Measurements from ENCODE around the gene TNNC1.

The TNNC1 gene

GRCh38 chr3:52492059-52492458 is 38.2 kb upstream of the TNNC1 start:
- 95% methylated on average over 21 of the region's 21 CpGs for WGBS
- H3K9ac ChIP-seq (ENCODE audit: low read depth, low read length) = no peak overlapping the region
- no peaks in the 10 kb centered on the region for H3K9me3 ChIP-seq (ENCODE audit: insufficient read depth, low read depth, low read length)
- H3K4me3 ChIP-seq (ENCODE audit: low read length) = no peak overlapping the region
- H3K4me1 ChIP-seq (ENCODE audit: insufficient read depth, low read length) = no peaks in the 10 kb centered on the region
- peaks cover 57% of the 10 kb centered on the region for H3K36me3 ChIP-seq (ENCODE audit: insufficient read depth, low read length)
- no peaks in the 10 kb centered on the region for H3K27me3 ChIP-seq (ENCODE audit: insufficient read depth, low read length)
- H3K27ac ChIP-seq (ENCODE audit: low read depth, low read length) = no peak overlapping the region

DNA sequence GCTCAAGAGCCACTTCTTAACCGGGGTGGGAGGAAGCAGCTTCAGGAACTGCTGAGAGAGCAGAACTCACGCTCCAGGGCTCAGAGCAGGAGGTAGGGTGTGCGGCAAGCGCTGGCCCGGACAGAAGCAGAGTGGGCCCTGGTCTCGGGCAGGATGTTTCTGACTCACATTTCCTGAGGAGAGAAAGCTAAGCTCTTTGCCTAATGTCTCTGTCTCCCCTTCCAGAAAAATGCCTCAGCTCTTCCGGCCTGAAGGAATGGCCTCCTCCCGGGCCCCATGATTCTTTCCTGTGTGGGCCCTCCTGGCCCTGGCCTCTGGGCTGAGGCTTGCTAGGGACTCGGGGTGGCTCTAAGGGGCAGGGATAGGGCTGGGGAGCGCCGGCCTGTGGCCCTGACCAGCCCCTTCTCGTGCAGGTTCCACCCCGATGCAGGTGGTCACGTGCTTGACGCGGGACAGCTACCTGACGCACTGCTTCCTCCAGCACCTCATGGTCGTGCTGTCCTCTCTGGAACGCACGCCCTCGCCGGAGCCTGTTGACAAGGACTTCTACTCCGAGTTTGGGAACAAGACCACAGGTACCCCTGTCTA is 37.2 kb upstream of the TNNC1 start:
- WGBS = 95% methylated on average over 23 of the region's 23 CpGs
- Histone ChIP-seq H3K36me3 (ENCODE audit: insufficient read depth, low read length) (peaks cover 66% of the 10 kb centered on the region), H3K9me3 (ENCODE audit: insufficient read depth, low read depth, low read length) (no peaks in the 10 kb centered on the region), H3K4me3 (ENCODE audit: low read length) (no peak overlapping the region), H3K27me3 (ENCODE audit: insufficient read depth, low read length) (no peaks in the 10 kb centered on the region), H3K27ac (ENCODE audit: low read depth, low read length) (no peak overlapping the region), H3K4me1 (ENCODE audit: insufficient read depth, low read length) (no peaks in the 10 kb centered on the region), H3K9ac (ENCODE audit: low read depth, low read length) (no peak overlapping the region)

GRCh38 chr3:52490035-52490938 is 36.4 kb upstream of the TNNC1 start:
- Histone ChIP-seq H3K9me3 (ENCODE audit: insufficient read depth, low read depth, low read length) (no peaks in the 10 kb centered on the region), H3K4me1 (ENCODE audit: insufficient read depth, low read length) (no peaks in the 10 kb centered on the region), H3K9ac (ENCODE audit: low read depth, low read length) (no peak overlapping the region), H3K4me3 (ENCODE audit: low read length) (no peak overlapping the region), H3K36me3 (ENCODE audit: insufficient read depth, low read length) (peaks cover 73% of the 10 kb centered on the region), H3K27me3 (ENCODE audit: insufficient read depth, low read length) (no peaks in the 10 kb centered on the region), H3K27ac (ENCODE audit: low read depth, low read length) (no peak overlapping the region)
- WGBS = 92% methylated on average over 22 of the region's 22 CpGs

- Histone ChIP-seq H3K4me1 (ENCODE audit: insufficient read depth, low read length) (no peaks in the 10 kb centered on the region), H3K9me3 (ENCODE audit: insufficient read depth, low read depth, low read length) (no peaks in the 10 kb centered on the region), H3K27ac (ENCODE audit: low read depth, low read length) (no peak overlapping the region), H3K36me3 (ENCODE audit: insufficient read depth, low read length) (peaks cover 77% of the 10 kb centered on the region), H3K4me3 (ENCODE audit: low read length) (no peak overlapping the region), H3K27me3 (ENCODE audit: insufficient read depth, low read length) (no peaks in the 10 kb centered on the region), H3K9ac (ENCODE audit: low read depth, low read length) (no peak overlapping the region)
- 96% methylated on average over 18 of the region's 18 CpGs for whole genome bisulfite sequencing
These were observed 35.6 kb upstream of the TNNC1 start for GRCh38 chr3:52489453-52489852.

GRCh38 chr3:52488746-52489145 is 34.9 kb upstream of the TNNC1 start:
- Histone ChIP-seq H3K36me3 (ENCODE audit: insufficient read depth, low read length) (peaks cover 81% of the 10 kb centered on the region), H3K27me3 (ENCODE audit: insufficient read depth, low read length) (no peaks in the 10 kb centered on the region), H3K9ac (ENCODE audit: low read depth, low read length) (no peak overlapping the region), H3K4me1 (ENCODE audit: insufficient read depth, low read length) (no peaks in the 10 kb centered on the region), H3K27ac (ENCODE audit: low read depth, low read length) (no peak overlapping the region), H3K9me3 (ENCODE audit: insufficient read depth, low read depth, low read length) (no peaks in the 10 kb centered on the region), H3K4me3 (ENCODE audit: low read length) (no peak overlapping the region)
- 96% methylated on average over 3 of the region's 3 CpGs for WGBS

- Histone ChIP-seq H3K36me3 (ENCODE audit: insufficient read depth, low read length) (peaks cover 87% of the 10 kb centered on the region), H3K9me3 (ENCODE audit: insufficient read depth, low read depth, low read length) (no peaks in the 10 kb centered on the region), H3K4me3 (ENCODE audit: low read length) (no peak overlapping the region), H3K27me3 (ENCODE audit: insufficient read depth, low read length) (no peaks in the 10 kb centered on the region), H3K27ac (ENCODE audit: low read depth, low read length) (no peak overlapping the region), H3K9ac (ENCODE audit: low read depth, low read length) (no peak overlapping the region), H3K4me1 (ENCODE audit: insufficient read depth, low read length) (no peaks in the 10 kb centered on the region)
- 95% methylated on average over 59 of the region's 59 CpGs for WGBS
These were observed 34.2 kb upstream of the TNNC1 start for GRCh38 chr3:52487788-52488691.

- H3K9me3 ChIP-seq (ENCODE audit: insufficient read depth, low read depth, low read length) = no peaks in the 10 kb centered on the region
- H3K36me3 ChIP-seq (ENCODE audit: insufficient read depth, low read length) = peaks cover 88% of the 10 kb centered on the region
- H3K4me3 ChIP-seq (ENCODE audit: low read length) = no peak overlapping the region
- H3K27me3 ChIP-seq (ENCODE audit: insufficient read depth, low read length) = no peaks in the 10 kb centered on the region
- no peaks in the 10 kb centered on the region for H3K4me1 ChIP-seq (ENCODE audit: insufficient read depth, low read length)
- no peak overlapping the region for H3K27ac ChIP-seq (ENCODE audit: low read depth, low read length)
- no peak overlapping the region for H3K9ac ChIP-seq (ENCODE audit: low read depth, low read length)
- 95% methylated on average over 31 of the region's 31 CpGs for WGBS
These were observed 33.4 kb upstream of the TNNC1 start for GRCh38 chr3:52487050-52487787.

GRCh38 chr3:52484680-52485461 is 31.0 kb upstream of the TNNC1 start:
- H3K4me1 ChIP-seq (ENCODE audit: insufficient read depth, low read length) = no peaks in the 10 kb centered on the region
- H3K4me3 ChIP-seq (ENCODE audit: low read length) = no peak overlapping the region
- no peaks in the 10 kb centered on the region for H3K9me3 ChIP-seq (ENCODE audit: insufficient read depth, low read depth, low read length)
- peaks cover 88% of the 10 kb centered on the region for H3K36me3 ChIP-seq (ENCODE audit: insufficient read depth, low read length)
- no peaks in the 10 kb centered on the region for H3K27me3 ChIP-seq (ENCODE audit: insufficient read depth, low read length)
- no peak overlapping the region for H3K27ac ChIP-seq (ENCODE audit: low read depth, low read length)
- 94% methylated on average over 10 of the region's 10 CpGs for WGBS
- H3K9ac ChIP-seq (ENCODE audit: low read depth, low read length) = no peak overlapping the region

DNA sequence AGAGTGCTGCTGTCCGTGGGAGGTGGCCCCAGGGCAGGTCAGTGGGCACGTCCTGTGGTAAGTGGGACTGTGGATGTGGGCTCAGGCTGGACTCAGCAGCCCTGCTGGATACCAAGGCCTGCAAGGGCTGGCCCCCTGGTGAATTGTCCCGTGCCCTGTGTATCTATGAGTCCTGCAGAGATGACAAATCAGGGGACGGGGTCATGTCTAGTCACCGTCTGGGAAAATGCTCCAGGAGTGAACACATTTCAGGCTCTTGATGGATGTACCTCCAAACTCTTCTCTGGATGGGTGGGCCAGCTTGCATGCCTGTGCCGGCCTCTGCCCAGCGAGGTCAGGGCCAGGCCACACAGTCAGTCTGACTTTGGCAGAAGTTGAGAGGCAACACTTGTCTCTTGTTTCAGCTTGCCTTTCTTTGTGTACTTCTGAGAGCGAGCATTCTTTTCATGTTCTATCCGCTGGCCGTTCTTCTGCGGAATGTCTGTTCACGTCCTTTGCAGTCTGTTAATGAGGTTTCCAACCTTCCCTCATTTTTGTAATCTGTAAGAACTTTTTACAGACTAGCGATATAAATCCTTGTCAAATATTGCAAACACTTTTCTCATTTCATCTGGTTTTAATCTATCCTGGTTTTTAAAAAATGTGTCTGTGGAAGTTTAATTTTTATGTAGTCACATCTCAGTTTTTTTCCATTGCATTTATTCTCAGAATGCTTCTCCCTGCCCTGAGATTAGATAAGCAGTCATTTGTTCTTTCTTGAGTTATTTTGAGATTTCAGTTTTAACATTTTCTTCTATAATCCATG is 29.9 kb upstream of the TNNC1 start:
- H3K27ac ChIP-seq (ENCODE audit: low read depth, low read length) = no peak overlapping the region
- no peaks in the 10 kb centered on the region for H3K4me1 ChIP-seq (ENCODE audit: insufficient read depth, low read length)
- H3K27me3 ChIP-seq (ENCODE audit: insufficient read depth, low read length) = no peaks in the 10 kb centered on the region
- 94% methylated on average over 13 of the region's 13 CpGs for WGBS
- no peak overlapping the region for H3K4me3 ChIP-seq (ENCODE audit: low read length)
- H3K36me3 ChIP-seq (ENCODE audit: insufficient read depth, low read length) = peaks cover 88% of the 10 kb centered on the region
- no peak overlapping the region for H3K9ac ChIP-seq (ENCODE audit: low read depth, low read length)
- no peaks in the 10 kb centered on the region for H3K9me3 ChIP-seq (ENCODE audit: insufficient read depth, low read depth, low read length)

Measured in HUES64 (cell line).